Cardiac muscle cell (in vitro differentiated cells and primary cell): Measurements from ENCODE around the gene KRT24. TPM values are rescaled to one million over a fixed set of nuclear protein-coding genes. Genes with fewer than 3 reads are reported as not detected.

Experiments used
- DNase-seq, 2 donors: peaks; one replicate each; pipeline versions ENCODE4 v3.0.0 to v3.0.0-alpha.2; 2010 to 2017; ENCODE audit warnings: low read depth in 1 of 2, low spot score in 1 of 2
- H3K27ac ChIP-seq: fragments of 200-600 bp; sonication (generic); 2 replicates; pipeline ENCODE4 v1.5.1; 2016
- H3K27me3 ChIP-seq: fragments of 200-600 bp; sonication (generic); 2 replicates; pipeline ENCODE4 v1.6.0; 2016; ENCODE audit warnings: control low read depth
- H3K36me3 ChIP-seq: fragments of 200-600 bp; sonication (generic); 2 replicates; pipeline ENCODE4 v1.5.1; 2016; ENCODE audit warnings: control low read depth
- H3K4me1 ChIP-seq: fragments of 200-600 bp; sonication (generic); 2 replicates; pipeline ENCODE4 v1.8.1; 2017; ENCODE audit warnings: low read depth, mild to moderate bottlenecking, mixed run types
- H3K4me3 ChIP-seq: fragments of 200-600 bp; sonication (generic); 2 replicates; pipeline ENCODE4 v1.5.1; 2016; ENCODE audit warnings: mild to moderate bottlenecking
- H3K9me3 ChIP-seq: fragments of 200-600 bp; sonication (generic); 2 replicates; pipeline ENCODE4 v1.5.1; 2017; ENCODE audit warnings: low read depth, mild to moderate bottlenecking, control low read depth
- polyA plus RNA-seq: library from polyadenylated mRNA; unstranded; fragments of >200 nt; fragmentation: Nextera tagmentation; extraction: Ambion mirVana; gene quantifications from 2 replicates; pipeline ENCODE4 v1.2.1, GENCODE V29; 2016
- total RNA-seq: library from RNA; depleted of rRNA; stranded (reverse); fragments of >200 nt; gene quantifications from 2 replicates; pipeline ENCODE4 v1.2.3, GENCODE V29; 2016
- TF ChIP-seq, protein P1 (sequence below): IDR thresholded peaks from 2 replicates; pipeline ENCODE4 v1.5.1; 2012; ENCODE audit warnings: low read depth, mild to moderate bottlenecking, low read length

The KRT24 gene
- total and polyA plus RNA-seq, 2 experiments from 2014 or later: not detected

DNA sequence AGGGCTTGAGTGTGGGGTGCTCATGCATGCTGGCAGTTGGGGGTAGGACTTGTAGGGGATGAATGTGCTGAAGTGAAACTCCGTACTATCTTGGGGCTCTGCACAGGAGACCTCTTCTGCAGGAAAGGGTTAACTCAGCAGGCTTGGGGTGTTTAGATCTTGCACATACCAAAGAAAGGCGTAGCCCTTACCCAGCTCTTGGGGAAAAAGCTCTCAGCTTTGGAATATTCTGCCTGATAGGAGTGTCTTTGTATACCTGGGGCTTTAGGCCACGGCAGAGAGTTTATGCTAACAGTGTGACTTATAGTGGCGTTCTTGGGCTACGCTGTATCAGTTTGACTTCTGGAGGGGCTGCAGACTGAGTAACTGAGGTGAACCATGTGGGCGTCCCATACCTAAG, 30.5 kb upstream of the KRT24 start:
- Histone ChIP-seq H3K27me3 (no peaks in the 10 kb centered on the region), H3K9me3 (no peaks in the 10 kb centered on the region), H3K4me1 (no peaks in the 10 kb centered on the region), H3K27ac (no peak overlapping the region), H3K36me3 (no peaks in the 10 kb centered on the region), H3K4me3 (no peak overlapping the region)
- DNase-seq: no peak
- TF ChIP-seq, protein P1, sequence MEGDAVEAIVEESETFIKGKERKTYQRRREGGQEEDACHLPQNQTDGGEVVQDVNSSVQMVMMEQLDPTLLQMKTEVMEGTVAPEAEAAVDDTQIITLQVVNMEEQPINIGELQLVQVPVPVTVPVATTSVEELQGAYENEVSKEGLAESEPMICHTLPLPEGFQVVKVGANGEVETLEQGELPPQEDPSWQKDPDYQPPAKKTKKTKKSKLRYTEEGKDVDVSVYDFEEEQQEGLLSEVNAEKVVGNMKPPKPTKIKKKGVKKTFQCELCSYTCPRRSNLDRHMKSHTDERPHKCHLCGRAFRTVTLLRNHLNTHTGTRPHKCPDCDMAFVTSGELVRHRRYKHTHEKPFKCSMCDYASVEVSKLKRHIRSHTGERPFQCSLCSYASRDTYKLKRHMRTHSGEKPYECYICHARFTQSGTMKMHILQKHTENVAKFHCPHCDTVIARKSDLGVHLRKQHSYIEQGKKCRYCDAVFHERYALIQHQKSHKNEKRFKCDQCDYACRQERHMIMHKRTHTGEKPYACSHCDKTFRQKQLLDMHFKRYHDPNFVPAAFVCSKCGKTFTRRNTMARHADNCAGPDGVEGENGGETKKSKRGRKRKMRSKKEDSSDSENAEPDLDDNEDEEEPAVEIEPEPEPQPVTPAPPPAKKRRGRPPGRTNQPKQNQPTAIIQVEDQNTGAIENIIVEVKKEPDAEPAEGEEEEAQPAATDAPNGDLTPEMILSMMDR: no peak

GRCh38 chr17:40730970-40731369, 27.4 kb upstream of the KRT24 start:
- DNase-seq: no peak
- H3K27me3 ChIP-seq: no peaks in the 10 kb centered on the region
- no peaks in the 10 kb centered on the region for H3K9me3 ChIP-seq
- H3K27ac ChIP-seq: no peak overlapping the region
- TF ChIP-seq, protein P1: no peak
- no peaks in the 10 kb centered on the region for H3K4me1 ChIP-seq
- H3K4me3 ChIP-seq: no peak overlapping the region
- no peaks in the 10 kb centered on the region for H3K36me3 ChIP-seq

DNA sequence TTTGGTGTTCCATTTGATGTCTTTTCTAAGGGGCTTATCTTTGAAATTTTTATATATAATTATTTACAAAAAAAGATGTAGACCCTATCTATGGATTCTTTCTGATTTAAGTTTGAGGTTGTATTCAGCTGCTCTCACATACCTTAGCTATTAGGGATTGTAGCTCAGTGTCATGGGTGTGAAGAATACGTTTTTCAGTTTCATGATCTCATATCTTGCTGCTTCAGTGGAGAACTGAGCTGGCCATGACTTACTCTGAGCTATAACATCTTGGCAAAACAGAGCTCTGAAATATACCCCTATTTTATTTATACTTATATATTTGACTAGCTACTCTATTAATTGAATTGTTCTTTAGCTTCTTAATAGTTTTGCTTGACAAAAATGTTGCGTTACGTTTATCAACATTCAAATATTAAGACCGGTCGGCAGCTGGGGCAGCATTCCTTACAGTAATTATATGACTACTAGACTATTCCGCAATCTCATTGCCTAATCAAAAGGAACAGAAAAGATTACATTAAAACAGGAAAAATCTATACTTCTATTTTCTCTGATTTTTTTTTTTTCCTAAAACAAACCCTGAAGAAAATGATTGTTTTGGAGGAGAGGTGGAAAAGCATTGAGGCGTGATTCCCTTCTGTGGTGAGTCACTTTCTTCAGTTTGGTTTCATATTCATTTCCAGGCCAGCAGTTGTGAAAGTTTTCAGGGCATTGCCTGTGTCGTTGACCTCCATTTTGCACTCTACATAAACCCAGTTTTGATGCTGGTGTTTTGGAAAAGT, 24.1 kb upstream of the KRT24 start:
- no peak overlapping the region for H3K27ac ChIP-seq
- DNase-seq: peak in 1 of 2 donors; percentile 22
- no peaks in the 10 kb centered on the region for H3K9me3 ChIP-seq
- no peaks in the 10 kb centered on the region for H3K4me1 ChIP-seq
- no peaks in the 10 kb centered on the region for H3K27me3 ChIP-seq
- TF ChIP-seq, protein P1: no peak
- H3K4me3 ChIP-seq: no peak overlapping the region
- H3K36me3 ChIP-seq: no peaks in the 10 kb centered on the region

- Histone ChIP-seq H3K27me3 (no peaks in the 10 kb centered on the region), H3K9me3 (no peaks in the 10 kb centered on the region), H3K27ac (no peak overlapping the region), H3K4me1 (no peaks in the 10 kb centered on the region), H3K36me3 (no peaks in the 10 kb centered on the region), H3K4me3 (no peak overlapping the region)
- DNase-seq: no peak
- TF ChIP-seq, protein P1: peak; percentile 25
These were observed 23.4 kb upstream of the KRT24 start for GRCh38 chr17:40726919-40727318.

- no peaks in the 10 kb centered on the region for H3K27me3 ChIP-seq
- H3K36me3 ChIP-seq: no peaks in the 10 kb centered on the region
- no peak overlapping the region for H3K4me3 ChIP-seq
- no peak overlapping the region for H3K27ac ChIP-seq
- DNase-seq: no peak
- TF ChIP-seq, protein P1: no peak
- no peaks in the 10 kb centered on the region for H3K9me3 ChIP-seq
- H3K4me1 ChIP-seq: no peaks in the 10 kb centered on the region
These were observed 21.1 kb upstream of the KRT24 start for GRCh38 chr17:40724656-40725055.
